Measurements from ENCODE around the gene TRERF1.

The TRERF1 gene

DNA sequence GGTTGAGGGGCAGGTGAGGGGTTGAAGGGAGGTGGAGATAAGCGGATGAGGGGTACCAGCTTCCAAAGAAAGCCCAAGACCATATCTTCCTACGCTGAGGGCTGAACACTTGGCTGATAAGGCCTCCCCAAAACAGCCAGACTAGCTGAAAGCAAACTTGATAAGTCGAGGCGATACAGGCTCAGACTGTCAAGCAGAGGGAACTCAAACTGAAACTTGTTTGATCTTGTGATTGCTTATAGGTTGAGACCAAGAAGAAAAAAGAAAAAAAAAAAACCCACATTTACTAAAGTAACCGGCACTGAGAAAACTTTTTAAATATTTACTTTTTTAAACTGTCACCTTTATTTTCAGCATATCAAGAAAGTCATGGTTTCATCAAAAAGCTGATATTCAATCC is 73.6 kb downstream of the TRERF1 start:
- in situ Hi-C loops (cut with MboI; ENCODE audit: low sequenced_read_pairs, unreplicated experiment) = no loop called here
- DNase-seq (ENCODE audit: low spot score) = peak; percentile 51
- TF ChIP-seq, protein P1, sequence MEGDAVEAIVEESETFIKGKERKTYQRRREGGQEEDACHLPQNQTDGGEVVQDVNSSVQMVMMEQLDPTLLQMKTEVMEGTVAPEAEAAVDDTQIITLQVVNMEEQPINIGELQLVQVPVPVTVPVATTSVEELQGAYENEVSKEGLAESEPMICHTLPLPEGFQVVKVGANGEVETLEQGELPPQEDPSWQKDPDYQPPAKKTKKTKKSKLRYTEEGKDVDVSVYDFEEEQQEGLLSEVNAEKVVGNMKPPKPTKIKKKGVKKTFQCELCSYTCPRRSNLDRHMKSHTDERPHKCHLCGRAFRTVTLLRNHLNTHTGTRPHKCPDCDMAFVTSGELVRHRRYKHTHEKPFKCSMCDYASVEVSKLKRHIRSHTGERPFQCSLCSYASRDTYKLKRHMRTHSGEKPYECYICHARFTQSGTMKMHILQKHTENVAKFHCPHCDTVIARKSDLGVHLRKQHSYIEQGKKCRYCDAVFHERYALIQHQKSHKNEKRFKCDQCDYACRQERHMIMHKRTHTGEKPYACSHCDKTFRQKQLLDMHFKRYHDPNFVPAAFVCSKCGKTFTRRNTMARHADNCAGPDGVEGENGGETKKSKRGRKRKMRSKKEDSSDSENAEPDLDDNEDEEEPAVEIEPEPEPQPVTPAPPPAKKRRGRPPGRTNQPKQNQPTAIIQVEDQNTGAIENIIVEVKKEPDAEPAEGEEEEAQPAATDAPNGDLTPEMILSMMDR (IDR thresholded peaks at IDR 0.05; ENCODE audit: borderline replicate concordance, control extremely low read depth, extremely low read depth, insufficient read depth, missing control alignments) = no peak

DNA sequence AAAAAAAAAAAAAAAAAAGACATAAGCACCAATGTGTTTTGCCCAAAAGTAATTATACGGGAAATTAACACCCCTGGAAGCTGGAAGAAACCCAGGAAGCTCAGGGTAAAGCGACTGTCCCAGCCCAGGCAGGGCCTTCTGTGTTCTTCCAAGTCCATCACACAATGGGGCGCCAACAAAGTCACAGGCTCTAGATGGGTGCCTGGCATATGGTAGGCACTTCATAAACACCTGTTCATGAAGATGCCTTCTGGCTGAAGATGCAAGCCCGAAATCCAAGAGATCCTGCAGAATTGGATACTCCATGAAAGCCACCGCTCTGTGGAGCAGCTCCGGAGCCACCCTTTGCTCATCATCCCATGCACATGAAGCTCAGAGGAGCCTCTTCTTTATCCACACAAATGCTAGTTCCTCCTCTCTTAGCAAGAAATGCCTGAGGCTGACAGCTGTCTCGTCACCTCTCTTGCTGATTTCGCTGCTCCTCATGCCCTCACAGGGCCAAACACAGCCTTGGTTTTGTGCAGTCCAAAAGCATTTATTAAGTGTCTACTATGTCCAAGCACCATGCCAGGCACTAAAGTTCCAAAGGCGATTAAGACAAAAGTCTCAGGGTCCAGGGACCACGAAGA is 76.6 kb downstream of the TRERF1 start:
- TF ChIP-seq, protein P1 (IDR thresholded peaks at IDR 0.05; ENCODE audit: borderline replicate concordance, control extremely low read depth, extremely low read depth, insufficient read depth, missing control alignments) = no peak
- in situ Hi-C loops (cut with MboI; ENCODE audit: low sequenced_read_pairs, unreplicated experiment) = no loop called here
- DNase-seq (ENCODE audit: low spot score) = no peak

DNA sequence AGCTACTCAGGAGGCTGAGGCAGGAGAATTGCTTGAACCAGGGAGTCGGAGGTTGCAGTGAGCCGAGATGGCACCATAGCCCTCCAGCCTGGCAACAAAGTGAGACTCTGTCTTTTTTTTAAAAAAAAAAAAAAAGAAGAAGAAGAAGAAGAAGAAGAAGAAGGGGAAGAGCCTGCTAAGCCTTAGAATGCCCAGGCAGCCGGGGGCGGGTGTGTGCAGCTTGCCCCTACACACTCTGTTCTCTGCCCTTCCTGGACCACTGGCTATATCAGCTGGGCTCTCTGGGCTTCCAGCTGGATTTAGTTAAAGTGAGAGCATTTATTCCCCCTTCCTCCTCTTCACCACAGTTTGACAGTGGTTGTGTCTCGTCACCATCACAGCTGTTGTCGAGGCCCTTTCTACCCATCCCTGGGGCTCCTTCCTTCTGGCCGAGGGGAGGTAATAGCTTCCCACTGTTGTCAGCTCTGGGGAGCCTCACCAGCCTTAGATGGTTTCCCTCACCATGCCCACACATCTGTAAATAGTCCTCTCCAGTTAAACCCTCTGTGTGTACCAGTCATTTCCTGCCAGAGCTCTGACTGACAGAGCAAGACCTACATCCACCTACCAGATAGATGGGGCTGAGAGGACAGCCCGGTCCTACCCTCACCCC is 77.6 kb downstream of the TRERF1 start:
- in situ Hi-C loops (cut with MboI; ENCODE audit: low sequenced_read_pairs, unreplicated experiment) = no loop called here

DNA sequence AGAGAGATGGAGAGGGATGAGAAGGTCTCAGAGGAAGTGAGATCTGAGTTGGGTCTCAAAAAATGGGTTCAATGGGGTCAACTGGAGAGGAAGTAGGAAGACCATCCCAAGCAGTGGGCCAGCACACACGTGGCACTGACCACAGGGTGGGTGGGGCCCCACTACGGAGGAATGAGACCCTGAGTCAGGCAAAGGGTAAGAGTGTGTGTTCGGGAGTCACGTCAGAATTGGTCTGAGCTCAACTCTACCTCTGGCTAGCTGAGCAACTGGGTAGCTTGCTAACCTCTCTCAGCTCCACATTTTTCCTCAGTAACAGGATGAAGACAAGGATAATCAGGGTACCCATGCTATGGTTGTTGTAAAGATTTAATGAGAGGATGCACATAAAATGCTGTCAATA is 79.0 kb downstream of the TRERF1 start:
- in situ Hi-C loops (cut with MboI; ENCODE audit: low sequenced_read_pairs, unreplicated experiment) = no loop called here
- no peak for DNase-seq (ENCODE audit: low spot score)
- TF ChIP-seq, protein P1 (IDR thresholded peaks at IDR 0.05; ENCODE audit: borderline replicate concordance, control extremely low read depth, extremely low read depth, insufficient read depth, missing control alignments) = no peak

More for the DNA sequence above, 77.6 kb downstream of the TRERF1 start:
- TF ChIP-seq, protein P1 (IDR thresholded peaks at IDR 0.05; ENCODE audit: borderline replicate concordance, control extremely low read depth, extremely low read depth, insufficient read depth, missing control alignments) = no peak
- no peak for DNase-seq (ENCODE audit: low spot score)

DNA sequence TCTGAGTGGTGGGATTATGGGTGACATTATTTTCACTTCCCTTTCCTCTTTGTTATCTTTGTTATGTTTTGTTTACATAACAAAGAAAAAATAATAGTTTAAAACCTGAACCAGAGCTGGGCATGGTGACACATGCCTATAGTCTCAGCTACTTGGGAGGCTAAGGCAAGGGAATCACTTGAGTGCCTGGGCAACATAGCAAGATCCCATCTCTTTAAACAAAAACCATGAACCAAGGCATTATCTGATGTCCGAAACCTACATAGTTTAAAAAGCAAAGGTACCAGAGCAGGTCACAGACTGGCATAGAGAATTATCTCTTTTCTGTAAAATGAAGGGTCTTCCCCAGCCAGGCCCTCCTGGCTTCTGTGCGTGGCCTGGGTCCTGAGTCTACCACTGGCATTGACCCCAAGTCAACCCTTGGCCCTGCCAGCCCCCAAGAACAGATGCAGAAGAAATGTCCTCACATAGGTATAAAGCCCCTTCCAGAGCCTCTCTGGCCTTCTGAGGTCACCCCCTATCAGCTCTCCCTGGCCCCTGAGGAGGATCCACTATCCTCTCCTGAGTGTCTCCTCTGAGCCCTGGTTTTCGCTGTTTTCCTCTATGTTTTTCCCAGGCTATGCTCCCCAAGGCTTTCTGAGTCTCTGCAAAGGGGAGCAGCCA is 81.3 kb downstream of the TRERF1 start:
- TF ChIP-seq, protein P1 (IDR thresholded peaks at IDR 0.05; ENCODE audit: borderline replicate concordance, control extremely low read depth, extremely low read depth, insufficient read depth, missing control alignments) = no peak
- no peak for DNase-seq (ENCODE audit: low spot score)
- in situ Hi-C loops (cut with MboI; ENCODE audit: low sequenced_read_pairs, unreplicated experiment) = no loop called here

DNA sequence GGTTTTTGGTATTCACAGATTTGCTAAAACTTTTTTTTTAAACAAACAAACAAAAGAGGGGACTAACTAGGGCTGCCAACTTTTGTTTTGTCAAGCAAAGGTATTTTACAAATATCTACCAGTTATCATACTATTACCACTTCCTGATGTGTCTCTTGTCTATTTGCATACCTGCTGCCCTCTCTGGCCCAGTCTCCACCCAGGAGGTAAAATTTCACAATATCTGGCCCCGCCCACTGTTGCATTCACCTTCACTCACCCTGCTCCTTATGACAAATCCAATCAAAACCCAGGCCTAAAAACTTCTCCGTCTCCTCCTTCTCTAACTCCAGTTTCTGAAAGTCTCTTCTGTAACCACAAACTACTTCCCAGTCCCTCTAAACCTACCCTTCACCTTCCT is 82.2 kb downstream of the TRERF1 start:
- TF ChIP-seq, protein P1 (IDR thresholded peaks at IDR 0.05; ENCODE audit: borderline replicate concordance, control extremely low read depth, extremely low read depth, insufficient read depth, missing control alignments) = no peak
- peak; percentile 40 for DNase-seq (ENCODE audit: low spot score)
- in situ Hi-C loops (cut with MboI; ENCODE audit: low sequenced_read_pairs, unreplicated experiment) = no loop called here

Data from GM13976 (cell line).